Caco-2 (cell line): ENCODE measurements around the gene PICK1. TPM values are rescaled to one million over a fixed set of nuclear protein-coding genes. Genes with fewer than 3 reads are reported as not detected.

Experiments used
- BruUV-seq: library from RNA; stranded (reverse); fragments of 400-500 nt; replicated peaks from 2 replicates; lab custom pipeline; 2021; lab: Mats Ljungman, UMichigan
- CTCF ChIA-PET: fragments of 300-600 bp; sonication (Branson Sonifier 250); formaldehyde crosslinking; loops from one replicate; lab custom pipeline; 2022; ENCODE audit warnings: antibody characterized with exemption; lab: Charles Lee
- POLR2A ChIA-PET: fragments of 300-600 bp; sonication (Branson Sonifier 250); formaldehyde crosslinking; loops from one replicate; lab custom pipeline; 2022; ENCODE audit warnings: antibody characterized with exemption; lab: Charles Lee
- DNase-seq, 2 experiments: peaks; one replicate each; pipeline versions ENCODE4 v3.0.0 to v3.0.0-alpha.2; 2020 to 2022
- H3K27me3 ChIP-seq: replicated peaks from 2 replicates; pipeline ENCODE4 v1.6.0; 2011; ENCODE audit warnings: low read length; ENCODE audit not compliant: control insufficient read depth, insufficient read depth
- H3K36me3 ChIP-seq: 2 replicates; pipeline ENCODE4 v1.5.1; 2011; ENCODE audit warnings: low read length; ENCODE audit not compliant: control insufficient read depth, insufficient read depth
- H3K4me1 ChIP-seq: fragments of 250-450 bp; sonication (Bioruptor Pico); 2 replicates; pipeline ENCODE4 v1.5.1; 2020; ENCODE audit warnings: mild to moderate bottlenecking
- H3K4me3 ChIP-seq: 2 replicates; pipeline ENCODE4 v1.5.1; 2011; ENCODE audit warnings: low read depth, mild to moderate bottlenecking, control low read depth, low read length
- H3K9me3 ChIP-seq: fragments of 250-450 bp; sonication (Bioruptor Pico); 2 replicates; pipeline ENCODE4 v1.5.1; 2020; ENCODE audit warnings: mild to moderate bottlenecking, moderate library complexity
- H3K27ac Mint-ChIP-seq: one replicate; pipeline ENCODE4 v1.8.0; 2022; ENCODE audit warnings: mixed read lengths; ENCODE audit not compliant: unreplicated experiment
- H3K27me3 Mint-ChIP-seq: one replicate; pipeline ENCODE4 v1.8.0; 2022; ENCODE audit warnings: mixed read lengths; ENCODE audit not compliant: insufficient read depth, unreplicated experiment
- H3K36me3 Mint-ChIP-seq: one replicate; pipeline ENCODE4 v1.8.0; 2022; ENCODE audit warnings: mild to moderate bottlenecking, mixed read lengths; ENCODE audit not compliant: insufficient read depth, unreplicated experiment
- H3K4me1 Mint-ChIP-seq: one replicate; pipeline ENCODE4 v1.8.0; 2022; ENCODE audit warnings: low read depth, mixed read lengths; ENCODE audit not compliant: unreplicated experiment
- H3K4me3 Mint-ChIP-seq: one replicate; pipeline ENCODE4 v1.8.0; 2022; ENCODE audit warnings: mild to moderate bottlenecking, moderate library complexity, mixed read lengths; ENCODE audit not compliant: unreplicated experiment
- H3K9me3 Mint-ChIP-seq: one replicate; pipeline ENCODE4 v1.8.0; 2022; ENCODE audit warnings: mixed read lengths; ENCODE audit not compliant: unreplicated experiment
- CTCF ChIP-seq, 2 experiments: fragments of 200-600 bp in 1 of 2; IDR thresholded peaks; 1 replicate in 1 of 2; 2 replicates in 1 of 2; pipeline versions ENCODE4 v1.5.1 to v1.8.0; 2011 to 2022; ENCODE audit warnings: antibody characterized with exemption in 1 of 2, control low read depth in 1 of 2, inconsistent platforms in 1 of 2, low read depth in 1 of 2, low read length in 1 of 2, mild to moderate bottlenecking in 1 of 2, moderate library complexity in 1 of 2; ENCODE audit not compliant: insufficient read depth in 1 of 2, severe bottlenecking in 1 of 2, unreplicated experiment in 1 of 2
- intact Hi-C: fragments of 100-400 bp; cut with micrococcal nuclease; formaldehyde crosslinking; loops from one replicate; pipeline ENCODE4 v1.10.0; 2022; ENCODE audit not compliant: unreplicated experiment
- total RNA-seq: library from RNA; stranded (reverse); gene quantifications from 2 replicates; pipeline ENCODE4 v1.2.3, GENCODE V29; 2022

The PICK1 gene
- total RNA-seq, 1 experiment from 2014 or later: 41.1 TPM

GRCh38 chr22:38081636-38081940 lies 24.4 kb downstream of the PICK1 start:
- no TSS peak for BruUV-seq
- Mint-ChIP-seq H3K4me1 (peaks cover 6% of the 10 kb centered on the region), H3K36me3 (peaks cover 8% of the 10 kb centered on the region), H3K4me3 (no peak overlapping the region), H3K27me3 (no peaks in the 10 kb centered on the region), H3K27ac (no peak overlapping the region), H3K9me3 (no peaks in the 10 kb centered on the region)
- TF ChIP-seq CTCF (IDR thresholded peaks at IDR 0.05; ENCODE audit: insufficient read depth in 1 of 2, low read depth in 1 of 2, low read length in 1 of 2, severe bottlenecking in 1 of 2, unreplicated experiment in 1 of 2): no peak
- Histone ChIP-seq H3K4me3 (no peak overlapping the region), H3K4me1 (peaks cover 3% of the 10 kb centered on the region; the same call in 1 of the 2 replicates), H3K36me3 (peaks cover 1% of the 10 kb centered on the region; the same call in 1 of the 2 replicates), H3K9me3 (no peaks in the 10 kb centered on the region), H3K27me3 (no peaks in the 10 kb centered on the region)
- DNase-seq: no peak
- ChIA-PET CTCF (no interaction called here), POLR2A (no interaction called here)
- intact Hi-C loops: no loop called here

GRCh38 chr22:38081941-38082828 lies 25.0 kb downstream of the PICK1 start:
- no peaks in the 10 kb centered on the region for H3K27me3 Mint-ChIP-seq
- no peaks in the 10 kb centered on the region for H3K9me3 Mint-ChIP-seq
- CTCF ChIA-PET: no interaction called here
- H3K36me3 ChIP-seq: peaks cover 1% of the 10 kb centered on the region; the same call in 1 of the 2 replicates
- TF ChIP-seq CTCF (IDR thresholded peaks at IDR 0.05; ENCODE audit: insufficient read depth in 1 of 2, low read depth in 1 of 2, low read length in 1 of 2, severe bottlenecking in 1 of 2, unreplicated experiment in 1 of 2): no peak
- H3K4me1 Mint-ChIP-seq: peaks cover 6% of the 10 kb centered on the region
- no TSS peak for BruUV-seq
- no peak overlapping the region for H3K27ac Mint-ChIP-seq
- DNase-seq: no peak
- POLR2A ChIA-PET: no interaction called here
- no peak overlapping the region for H3K4me3 Mint-ChIP-seq
- H3K9me3 ChIP-seq: no peaks in the 10 kb centered on the region
- peaks cover 3% of the 10 kb centered on the region; the same call in 1 of the 2 replicates for H3K4me1 ChIP-seq
- no peaks in the 10 kb centered on the region for H3K27me3 ChIP-seq
- H3K36me3 Mint-ChIP-seq: peaks cover 10% of the 10 kb centered on the region
- intact Hi-C loops: no loop called here
- no peak overlapping the region for H3K4me3 ChIP-seq

GRCh38 chr22:38082986-38083710 lies 25.9 kb downstream of the PICK1 start:
- peaks cover 6% of the 10 kb centered on the region for H3K4me1 Mint-ChIP-seq
- Histone ChIP-seq H3K9me3 (no peaks in the 10 kb centered on the region), H3K4me1 (peaks cover 3% of the 10 kb centered on the region; the same call in 1 of the 2 replicates), H3K4me3 (no peak overlapping the region), H3K27me3 (no peaks in the 10 kb centered on the region), H3K36me3 (peaks cover 1% of the 10 kb centered on the region; the same call in 1 of the 2 replicates)
- no peak overlapping the region for H3K27ac Mint-ChIP-seq
- H3K4me3 Mint-ChIP-seq: no peak overlapping the region
- no peak for TF ChIP-seq CTCF (IDR thresholded peaks at IDR 0.05; ENCODE audit: insufficient read depth in 1 of 2, low read depth in 1 of 2, low read length in 1 of 2, severe bottlenecking in 1 of 2, unreplicated experiment in 1 of 2)
- BruUV-seq: no TSS peak
- intact Hi-C loops: no loop called here
- no peaks in the 10 kb centered on the region for H3K27me3 Mint-ChIP-seq
- ChIA-PET POLR2A (no interaction called here), CTCF (interaction anchor here (1.4 kb wide), 1 partner anchor 31 kb away, joined by 4 read pairs; no protein-coding TSS in a partner anchor)
- H3K9me3 Mint-ChIP-seq: no peaks in the 10 kb centered on the region
- H3K36me3 Mint-ChIP-seq: peaks cover 16% of the 10 kb centered on the region
- DNase-seq: no peak
